VCaP (cell line): ENCODE measurements around the gene TPM4.

Source experiments
- H3K27ac ChIP-seq: fragments of 450-650 bp; 2 replicates; pipeline ENCODE4 v1.5.1; 2017
- CTCF ChIP-seq: fragments of 450-650 bp; conservative IDR thresholded peaks from 2 replicates; pipeline ENCODE4 v1.5.1; 2017; ENCODE audit warnings: mild to moderate bottlenecking, moderate library complexity

The TPM4 gene

GRCh38 chr19:16067205-16067938 is 8.9 kb upstream of the TPM4 start:
- peak overlapping the region; percentile 97 for H3K27ac ChIP-seq
- TF ChIP-seq CTCF: no peak

- no peak for TF ChIP-seq CTCF
- peak overlapping the region; percentile 97 for H3K27ac ChIP-seq
These were observed 7.5 kb upstream of the TPM4 start for GRCh38 chr19:16068696-16069259.

- no peak for TF ChIP-seq CTCF
- peak overlapping the region; percentile 97 for H3K27ac ChIP-seq
These were observed 6.4 kb upstream of the TPM4 start for GRCh38 chr19:16069813-16070365.

GRCh38 chr19:16070366-16070990 is 5.8 kb upstream of the TPM4 start:
- no peak for TF ChIP-seq CTCF
- peak overlapping the region; percentile 97 for H3K27ac ChIP-seq

- TF ChIP-seq CTCF: no peak
- H3K27ac ChIP-seq: peak overlapping the region; percentile 97
These were observed 5.1 kb upstream of the TPM4 start for GRCh38 chr19:16071072-16071691.

GRCh38 chr19:16073481-16073880 is 2.8 kb upstream of the TPM4 start:
- H3K27ac ChIP-seq: peak overlapping the region; percentile 18
- no peak for TF ChIP-seq CTCF

GRCh38 chr19:16073988-16074387 is 2.3 kb upstream of the TPM4 start:
- peak overlapping the region; percentile 18 for H3K27ac ChIP-seq
- TF ChIP-seq CTCF: no peak
